Left kidney (tissue), 2 donors: ENCODE measurements around the gene IL10RA. TPM values are rescaled to one million over a fixed set of nuclear protein-coding genes. Genes with fewer than 3 reads are reported as not detected.

ENCODE experiments used
- DNase-seq: peaks from one replicate; pipeline ENCODE4 v3.0.0-alpha.2; 2013
- polyA plus RNA-seq: library from polyadenylated mRNA; unstranded; fragments of 120-200 nt; gene quantifications from one replicate; pipeline ENCODE4 v1.2.1, GENCODE V29; 2013; ENCODE audit not compliant: insufficient read length

IL10RA gene
- polyA plus RNA-seq, 1 donor, result 2.1 TPM

DNA sequence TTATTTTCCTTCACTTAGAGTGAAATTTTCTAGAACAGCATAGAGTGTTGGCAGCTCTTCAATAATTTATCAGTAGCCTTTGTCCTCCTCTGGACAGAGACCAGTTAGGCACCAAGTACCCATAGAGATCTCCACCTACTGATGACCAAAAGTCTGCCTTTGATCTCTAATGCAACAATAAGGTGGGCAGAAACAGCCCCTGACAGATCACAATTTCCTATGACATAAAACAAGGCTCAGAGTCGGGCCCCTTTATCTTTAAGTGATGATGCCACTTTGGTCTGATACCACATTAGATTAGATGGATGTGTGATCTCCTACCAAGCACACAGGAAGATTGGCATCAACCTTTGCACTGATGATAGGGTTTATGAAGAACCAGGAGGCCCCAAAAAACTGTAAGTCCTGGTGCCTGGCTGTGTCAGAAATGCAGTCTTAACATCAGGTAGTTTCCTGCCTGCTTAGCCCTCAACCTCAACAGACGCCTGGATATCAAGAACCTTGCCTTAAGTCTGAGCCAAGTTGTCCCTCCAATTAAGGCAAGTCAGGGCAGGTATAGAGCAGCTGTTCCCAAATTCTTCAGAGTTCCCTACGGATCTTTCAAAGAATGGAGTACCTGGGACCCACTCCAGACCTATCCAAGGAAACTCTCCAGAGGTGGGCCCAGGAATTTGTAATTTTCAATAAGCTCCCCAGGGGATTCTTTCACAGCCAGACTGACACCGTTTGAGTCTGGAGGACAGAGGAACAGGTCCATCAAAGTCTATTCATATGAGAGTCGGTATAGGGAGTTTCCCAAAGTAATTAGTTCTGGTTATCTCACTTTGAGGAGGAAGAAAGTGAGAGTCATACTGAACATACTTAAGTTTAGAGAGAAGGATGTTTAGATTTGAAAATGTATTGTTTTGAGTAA lies 60.1 kb downstream of the IL10RA start:
- DNase-seq, result no peak

DNA sequence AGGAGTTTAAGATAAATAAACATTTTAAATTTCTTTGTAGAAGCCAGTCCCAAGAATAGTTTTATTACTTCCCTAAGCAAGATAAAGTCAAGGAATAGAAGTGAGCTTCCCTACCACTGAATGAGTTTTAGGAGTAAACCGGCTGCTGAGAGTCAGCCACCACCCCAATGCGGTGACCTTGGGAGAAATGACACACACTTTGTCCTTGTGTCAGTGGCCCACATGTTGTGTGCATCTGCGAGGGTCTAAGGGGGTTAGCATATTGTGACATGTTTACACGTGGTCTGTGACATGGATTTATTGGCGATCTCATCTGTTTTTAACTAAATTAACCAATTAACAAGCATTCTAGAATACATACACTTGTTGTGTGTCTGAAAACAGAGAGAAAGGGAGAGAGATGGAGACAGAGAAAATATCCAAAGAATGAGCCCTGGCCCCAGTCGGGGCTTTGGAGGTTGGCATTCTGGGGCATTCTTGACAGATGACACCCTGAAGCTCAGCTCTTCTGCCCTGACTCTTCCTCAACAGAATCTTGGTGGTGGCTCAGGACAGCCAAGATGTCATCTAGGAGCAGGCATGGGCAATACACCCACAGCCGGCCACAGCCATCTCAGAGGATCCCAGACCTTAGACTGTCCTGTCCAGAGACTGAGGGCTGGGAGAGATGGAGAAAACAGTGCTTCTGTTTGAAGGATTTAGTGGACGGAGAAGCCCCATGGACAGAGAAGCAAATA lies 60.9 kb downstream of the IL10RA start:
- DNase-seq, result no peak

GRCh38 chr11:118047749-118048148 lies 61.6 kb downstream of the IL10RA start:
- DNase-seq, result no peak

- no peak for DNase-seq
These were observed 62.5 kb downstream of the IL10RA start for GRCh38 chr11:118048472-118049370.

DNA sequence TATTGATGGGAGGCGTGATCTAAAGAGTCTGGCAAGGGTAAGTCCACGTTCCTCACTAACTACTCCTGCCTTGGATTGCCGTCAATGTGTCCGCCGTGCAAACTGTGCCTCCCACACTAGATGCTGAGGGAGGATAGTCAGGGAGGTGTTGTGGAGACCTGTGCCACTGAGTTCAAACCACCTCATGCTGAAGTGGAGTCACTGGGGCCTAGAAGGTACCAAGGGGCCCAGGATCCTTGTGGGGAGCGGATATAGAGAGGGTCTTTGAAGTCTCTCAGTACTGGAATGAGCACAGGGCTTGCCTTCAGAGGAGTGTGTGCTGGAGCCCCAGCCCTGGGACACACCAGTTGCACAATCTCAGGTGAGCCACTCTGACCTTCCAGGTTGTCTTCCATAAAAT lies 63.6 kb downstream of the IL10RA start:
- DNase-seq, result no peak

GRCh38 chr11:118050208-118050891 lies 64.2 kb downstream of the IL10RA start:
- DNase-seq, result no peak

Other genes with a start within 250 kb of the IL10RA start
- 2.8 TPM for gene DSCAML1, start 189.2 kb upstream of the IL10RA start, polyA plus RNA-seq
- 316 TPM for gene FXYD2, start 161.7 kb upstream of the IL10RA start, polyA plus RNA-seq
- gene FXYD6, start 109.7 kb upstream of the IL10RA start, polyA plus RNA-seq, result 114 TPM
- gene TMPRSS13, start 57.0 kb upstream of the IL10RA start, polyA plus RNA-seq, result 0.58 TPM
- 30.2 TPM for gene TMPRSS4, start 90.7 kb downstream of the IL10RA start, polyA plus RNA-seq
- 0.17 TPM for gene SMIM35, start 100.6 kb downstream of the IL10RA start, polyA plus RNA-seq
- gene SCN4B, start 166.4 kb downstream of the IL10RA start, polyA plus RNA-seq, result 0.75 TPM
- 3.0 TPM for gene SCN2B, start 190.2 kb downstream of the IL10RA start, polyA plus RNA-seq
- gene JAML, start 238.6 kb downstream of the IL10RA start, polyA plus RNA-seq, result 1.5 TPM